Measurements from ENCODE around the gene PSMB2.

DNA sequence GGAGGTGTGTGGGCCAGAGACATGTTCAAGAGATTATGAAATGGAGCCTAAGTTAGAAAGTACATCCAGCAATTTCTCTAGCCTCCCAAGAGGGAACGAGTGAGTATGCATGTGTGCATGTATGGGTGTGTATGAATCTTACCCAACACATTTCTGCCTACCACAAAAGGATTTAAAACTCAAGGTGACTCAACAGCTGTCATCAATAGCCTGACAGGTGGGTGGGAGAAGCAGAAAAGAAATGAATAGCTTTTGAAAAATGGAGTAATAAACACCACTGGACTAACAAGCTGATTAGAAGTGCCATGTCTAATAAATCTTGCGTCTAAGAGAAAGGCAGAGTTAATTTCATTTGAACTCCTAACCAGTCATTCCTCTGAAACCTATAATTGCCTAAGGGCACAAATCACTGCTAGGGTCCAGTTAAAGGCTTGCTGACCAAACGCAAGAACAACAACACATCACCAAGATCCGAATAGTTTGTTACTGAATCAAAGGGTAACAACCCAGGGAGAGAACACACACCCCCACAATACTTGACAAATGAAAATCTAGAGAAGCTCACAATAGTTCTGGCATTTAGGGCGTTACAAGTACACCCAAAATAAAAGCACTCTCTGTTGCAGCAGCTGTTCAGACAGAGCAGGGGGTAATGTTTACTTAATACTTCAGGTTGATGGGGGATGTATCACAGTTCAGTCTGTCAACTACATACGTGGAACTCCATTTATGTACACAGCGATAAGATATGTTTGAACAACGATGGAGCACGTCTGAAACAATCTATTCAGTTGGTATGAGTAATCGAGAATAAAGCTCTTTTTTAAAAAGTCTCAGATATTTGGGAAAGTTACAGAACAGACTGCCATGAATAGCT, 85.5 kb downstream of the PSMB2 start:
- TF ChIP-seq, protein P1, sequence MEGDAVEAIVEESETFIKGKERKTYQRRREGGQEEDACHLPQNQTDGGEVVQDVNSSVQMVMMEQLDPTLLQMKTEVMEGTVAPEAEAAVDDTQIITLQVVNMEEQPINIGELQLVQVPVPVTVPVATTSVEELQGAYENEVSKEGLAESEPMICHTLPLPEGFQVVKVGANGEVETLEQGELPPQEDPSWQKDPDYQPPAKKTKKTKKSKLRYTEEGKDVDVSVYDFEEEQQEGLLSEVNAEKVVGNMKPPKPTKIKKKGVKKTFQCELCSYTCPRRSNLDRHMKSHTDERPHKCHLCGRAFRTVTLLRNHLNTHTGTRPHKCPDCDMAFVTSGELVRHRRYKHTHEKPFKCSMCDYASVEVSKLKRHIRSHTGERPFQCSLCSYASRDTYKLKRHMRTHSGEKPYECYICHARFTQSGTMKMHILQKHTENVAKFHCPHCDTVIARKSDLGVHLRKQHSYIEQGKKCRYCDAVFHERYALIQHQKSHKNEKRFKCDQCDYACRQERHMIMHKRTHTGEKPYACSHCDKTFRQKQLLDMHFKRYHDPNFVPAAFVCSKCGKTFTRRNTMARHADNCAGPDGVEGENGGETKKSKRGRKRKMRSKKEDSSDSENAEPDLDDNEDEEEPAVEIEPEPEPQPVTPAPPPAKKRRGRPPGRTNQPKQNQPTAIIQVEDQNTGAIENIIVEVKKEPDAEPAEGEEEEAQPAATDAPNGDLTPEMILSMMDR (IDR thresholded peaks at IDR 0.05; ENCODE audit: borderline replicate concordance, extremely low read depth, low read length, poor library complexity, severe bottlenecking): no peak
- no peak for TF ChIP-seq EZH2 (IDR thresholded peaks at IDR 0.05; ENCODE audit: borderline replicate concordance, low read depth, low read length, severe bottlenecking)
